HepG2 (cell line): ENCODE results near the gene CACNB4. TPM values are rescaled to one million over a fixed set of nuclear protein-coding genes. Genes with fewer than 3 reads are reported as not detected.

ENCODE experiments used
- ATAC-seq: fragments of 200-7000 bp; cut with Tn5 transposase; 3 replicates; pipeline ENCODE4 v1.9.1; 2020; ENCODE audit warnings: mild to moderate bottlenecking, moderate library complexity
- BruUV-seq: library from RNA; stranded (reverse); fragments of 400-500 nt; replicated peaks from 2 replicates; lab custom pipeline; 2021; lab: Mats Ljungman, UMichigan
- CTCF ChIA-PET: fragments of 300-600 bp; formaldehyde crosslinking; extraction: SDS; loops from one replicate; lab custom pipeline; 2021; ENCODE audit warnings: low total read pairs, inconsistent platforms, low intra/inter-chr PET ratio; lab: Yijun Ruan, JAX
- POLR2A ChIA-PET: fragments of 350-600 bp; sonication (Branson Sonifier 250); formaldehyde crosslinking; loops from one replicate; lab custom pipeline; 2020; ENCODE audit warnings: antibody characterized with exemption, inconsistent platforms; lab: Yijun Ruan, JAX
- DNase-seq: peaks from one replicate; pipeline ENCODE4 v3.0.0-alpha.2; 2015; ENCODE audit warnings: low spot score
- FAIRE-seq: peaks from 3 replicates; lab custom pipeline; 2011; peaks lifted over from hg19 to GRCh38; lab: Jason Lieb, UNC
- H2AFZ ChIP-seq: one replicate; pipeline ENCODE4 v1.6.1; 2011; ENCODE audit warnings: low read length, inconsistent platforms
- H3K27ac ChIP-seq: fragments of 300-600 bp; 3 replicates; pipeline ENCODE4 v1.8.0; 2011; ENCODE audit warnings: mixed run types, mild to moderate bottlenecking, mixed read lengths, low read length, inconsistent platforms; ENCODE audit not compliant: insufficient read depth; ENCODE audit errors: extremely low read length
- H3K27me3 ChIP-seq, 2 experiments: fragments of 200-600 bp in 1 of 2; 2 replicates in 1 of 2; 3 replicates in 1 of 2; pipeline versions ENCODE4 v1.6.0 to v1.8.0; 2011; ENCODE audit warnings: low read length in 2 of 2, mild to moderate bottlenecking in 2 of 2, moderate library complexity in 2 of 2, inconsistent platforms in 1 of 2; ENCODE audit not compliant: insufficient read depth in 2 of 2, control insufficient read depth in 1 of 2
- H3K36me3 ChIP-seq, 2 experiments: fragments of 200-600 bp in 1 of 2; replicated peaks in 1 of 2; 2 replicates in 1 of 2; 3 replicates in 1 of 2; pipeline versions ENCODE4 v1.5.1 to v1.8.0; 2011; ENCODE audit warnings: low read length in 2 of 2, inconsistent platforms in 1 of 2; ENCODE audit not compliant: insufficient read depth in 2 of 2, control insufficient read depth in 1 of 2
- H3K4me1 ChIP-seq: 2 replicates; pipeline ENCODE4 v1.5.1; 2012; ENCODE audit warnings: low read length, inconsistent platforms; ENCODE audit not compliant: insufficient read depth
- H3K4me2 ChIP-seq: 2 replicates; pipeline ENCODE4 v1.6.0; 2011; ENCODE audit warnings: low read depth, low read length, inconsistent platforms
- H3K4me3 ChIP-seq, 3 experiments: fragments of 200-600 bp in 1 of 3; sonication (generic), shearing (Covaris generic) in 1 of 3; replicated peaks in 1 of 3; 2 replicates each; pipeline ENCODE4 v1.5.1; 2011 to 2016; ENCODE audit warnings: low read length in 3 of 3, inconsistent platforms in 2 of 3, low read depth in 2 of 3, mild to moderate bottlenecking in 2 of 3, control low read depth in 1 of 3, mixed read lengths in 1 of 3; ENCODE audit not compliant: insufficient read depth in 1 of 3
- H3K79me2 ChIP-seq: one replicate; pipeline ENCODE4 v1.6.1; 2011; ENCODE audit warnings: low read length, inconsistent platforms; ENCODE audit not compliant: insufficient read depth
- H3K9ac ChIP-seq: 2 replicates; pipeline ENCODE4 v1.6.0; 2011; ENCODE audit warnings: mild to moderate bottlenecking, low read depth, low read length, inconsistent platforms; ENCODE audit not compliant: insufficient read depth
- H3K9me3 ChIP-seq: 2 replicates; pipeline ENCODE4 v1.5.1; 2012; ENCODE audit warnings: mild to moderate bottlenecking, low read length
- H4K20me1 ChIP-seq: 2 replicates; pipeline ENCODE4 v1.6.0; 2011; ENCODE audit warnings: inconsistent platforms, mild to moderate bottlenecking, low read length, moderate library complexity; ENCODE audit not compliant: insufficient read depth
- ARHGAP35 ChIP-seq: sonication (generic); formaldehyde crosslinking; IDR thresholded peaks from 2 replicates; pipeline ENCODE4 v1.9.0; 2022; ENCODE audit warnings: mild to moderate bottlenecking, inconsistent platforms, moderate library complexity, missing genetic modification reagents, borderline replicate concordance
- HES4 ChIP-seq: sonication (generic); formaldehyde crosslinking; IDR thresholded peaks from 2 replicates; pipeline ENCODE4 v1.9.0; 2021; ENCODE audit warnings: mild to moderate bottlenecking, missing genetic modification reagents, borderline replicate concordance
- HNF4A ChIP-seq: sonication (generic); formaldehyde crosslinking; IDR thresholded peaks from 2 replicates; pipeline ENCODE4 v1.4.0; 2020; ENCODE audit warnings: missing genetic modification reagents
- ZKSCAN5 ChIP-seq: sonication (generic); formaldehyde crosslinking; IDR thresholded peaks from 2 replicates; pipeline ENCODE4 v1.5.1; 2020; ENCODE audit warnings: mild to moderate bottlenecking, missing genetic modification reagents
- ZNF441 ChIP-seq: sonication (generic); formaldehyde crosslinking; IDR thresholded peaks from 2 replicates; pipeline ENCODE4 v1.7.0; 2021; ENCODE audit warnings: missing genetic modification reagents, borderline replicate concordance
- ZNF556 ChIP-seq: sonication (generic); formaldehyde crosslinking; IDR thresholded peaks from 2 replicates; pipeline ENCODE4 v1.4.0; 2020; ENCODE audit warnings: mild to moderate bottlenecking, missing genetic modification reagents, borderline replicate concordance
- ZNF687 ChIP-seq: sonication (generic); formaldehyde crosslinking; IDR thresholded peaks from 2 replicates; pipeline ENCODE4 v1.5.1; 2020; ENCODE audit warnings: mild to moderate bottlenecking, missing genetic modification reagents, moderate library complexity
- WGBS: methylation state at CpG from one replicate; pipeline ENCODE4 v1.1.6; 2017; ENCODE audit warnings: low lambda C conversion rate; 5-methylcytosine and 5-hydroxymethylcytosine counted together
- in situ Hi-C: cut with HindIII; loops from 2 replicates; pipeline ENCODE4 v1.10.0; 2017; ENCODE audit warnings: low pct_unique_long_range_greater_than_20kb; ENCODE audit not compliant: extremely low pct_ligation_motif_present
- intact Hi-C: fragments of 100-400 bp; cut with micrococcal nuclease; formaldehyde crosslinking; loops from one replicate; pipeline ENCODE4 v1.10.0; 2022; ENCODE audit not compliant: unreplicated experiment
- polyA plus RNA-seq, 8 experiments: library from polyadenylated mRNA; depleted of rRNA in 3 of 8; stranded (reverse) in 7 of 8; unstranded in 1 of 8; fragments of >200 nt; fragmentation: Illumina TruSeq in 4 of 8; extraction: Trizol in 4 of 8; gene quantifications; 2 replicates each; pipeline versions ENCODE4 v1.2.1 to v1.2.3, GENCODE V29; 2011 to 2016; ENCODE audit warnings: low read depth in 4 of 8, missing spikeins in 1 of 8, mixed read lengths in 1 of 8; ENCODE audit not compliant: insufficient read depth in 1 of 8
- total RNA-seq, 5 experiments: library from RNA; depleted of rRNA; stranded (reverse); fragments of >200 nt; fragmentation: Illumina TruSeq; extraction: Trizol; gene quantifications; 2 replicates each; pipeline ENCODE4 v1.2.3, GENCODE V29; 2016; ENCODE audit warnings: low read depth in 1 of 5

Gene CACNB4
- total and polyA plus RNA-seq, 2 of the 13 experiments (the other 11 are each of a cell fraction or from before 2014, with no cell fraction given) = 5.1 to 14.3 TPM

GRCh38 chr2:151991010-151991409 lies 107.8 kb downstream of the CACNB4 start:
- Histone ChIP-seq H3K79me2 (no peaks in the 10 kb centered on the region), H3K9me3 (no peaks in the 10 kb centered on the region), H3K27me3 (no peaks in the 10 kb centered on the region), H3K4me1 (peaks cover 74% of the 10 kb centered on the region), H3K36me3 (no peaks in the 10 kb centered on the region), H3K9ac (no peak overlapping the region), H2AFZ (no peak overlapping the region), H3K27ac (peak overlapping the region; percentile 3), H3K4me3 (no peak overlapping the region), H4K20me1 (no peaks in the 10 kb centered on the region), H3K4me2 (no peak overlapping the region)
- FAIRE-seq (no peak), DNase-seq (no peak), ATAC-seq (no peak)
- in situ Hi-C loops (no loop called here), intact Hi-C loops (no loop called here)
- TF ChIP-seq ZNF556 (CRISPR knock-in tag) (no peak), HNF4A (CRISPR knock-in tag) (peak; percentile 53), ZKSCAN5 (peak; percentile 97), HES4 (no peak), ZNF441 (CRISPR knock-in tag) (no peak), ZNF687 (CRISPR knock-in tag) (no peak), ARHGAP35 (no peak)
- 79% methylated on average over 1 of the region's 1 CpG for WGBS
- ChIA-PET CTCF (no interaction called here), POLR2A (interaction anchor here (1.0 kb wide), 1 partner anchor 163 kb away, joined by 4 read pairs; the partner anchor contains the start of gene ARL5A)
- BruUV-seq = no TSS peak
